ENCODE data around the gene PTPRF. TPM values are rescaled to one million over a fixed set of nuclear protein-coding genes. Genes with fewer than 3 reads are reported as not detected.
"Not testable (repeated sequence)": the region's sequence is repeated elsewhere in the genome, so short reads cannot be mapped to it uniquely, and the experiment has no call there.

The PTPRF gene
- total and polyA plus RNA-seq, 2 donors = 26.0 to 40.6 TPM

DNA sequence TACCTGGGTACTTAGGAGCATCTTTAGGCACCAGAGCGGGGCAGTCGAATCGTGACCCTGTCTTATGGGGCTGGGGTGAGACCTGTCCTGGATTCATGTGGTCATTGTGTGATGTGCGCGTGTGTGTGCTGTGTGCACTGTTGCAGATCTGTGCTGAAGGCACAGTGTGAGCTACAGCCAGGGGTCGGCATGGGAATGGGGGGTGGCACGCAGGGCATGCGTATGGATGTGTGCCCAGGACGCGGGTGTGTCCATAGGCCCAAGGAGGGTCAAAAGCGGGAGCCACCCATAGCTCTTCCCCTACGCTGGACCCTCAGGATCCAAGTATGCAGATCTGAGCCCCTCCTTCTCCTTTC lies 14.6 kb downstream of the PTPRF start:
- Histone ChIP-seq H3K4me3 (ENCODE audit: low read length in 2 of 2) (no peak overlapping the region), H3K27ac (ENCODE audit: low read depth in 1 of 2, low read length in 1 of 2) (no peak overlapping the region), H3K27me3 (ENCODE audit: control insufficient read depth in 2 of 2, insufficient read depth in 1 of 2, low read length in 1 of 2) (peaks cover 0 to 5% of the 10 kb centered on the region in 2 donors), H3K36me3 (ENCODE audit: control insufficient read depth in 2 of 2, insufficient read depth in 2 of 2, low read length in 1 of 2) (no peaks in the 10 kb centered on the region), H3K4me1 (ENCODE audit: control insufficient read depth in 2 of 2, insufficient read depth in 2 of 2, low read length in 2 of 2) (peaks cover 2 to 29% of the 10 kb centered on the region in 2 donors), H3K9me3 (ENCODE audit: control insufficient read depth in 2 of 2, insufficient read depth in 1 of 2, low read length in 1 of 2) (no peaks in the 10 kb centered on the region)
- no peak for DNase-seq (ENCODE audit: low read depth in 6 of 9, low spot score in 9 of 9)
- WGBS = 94% methylated on average over 12 of the region's 12 CpGs

DNA sequence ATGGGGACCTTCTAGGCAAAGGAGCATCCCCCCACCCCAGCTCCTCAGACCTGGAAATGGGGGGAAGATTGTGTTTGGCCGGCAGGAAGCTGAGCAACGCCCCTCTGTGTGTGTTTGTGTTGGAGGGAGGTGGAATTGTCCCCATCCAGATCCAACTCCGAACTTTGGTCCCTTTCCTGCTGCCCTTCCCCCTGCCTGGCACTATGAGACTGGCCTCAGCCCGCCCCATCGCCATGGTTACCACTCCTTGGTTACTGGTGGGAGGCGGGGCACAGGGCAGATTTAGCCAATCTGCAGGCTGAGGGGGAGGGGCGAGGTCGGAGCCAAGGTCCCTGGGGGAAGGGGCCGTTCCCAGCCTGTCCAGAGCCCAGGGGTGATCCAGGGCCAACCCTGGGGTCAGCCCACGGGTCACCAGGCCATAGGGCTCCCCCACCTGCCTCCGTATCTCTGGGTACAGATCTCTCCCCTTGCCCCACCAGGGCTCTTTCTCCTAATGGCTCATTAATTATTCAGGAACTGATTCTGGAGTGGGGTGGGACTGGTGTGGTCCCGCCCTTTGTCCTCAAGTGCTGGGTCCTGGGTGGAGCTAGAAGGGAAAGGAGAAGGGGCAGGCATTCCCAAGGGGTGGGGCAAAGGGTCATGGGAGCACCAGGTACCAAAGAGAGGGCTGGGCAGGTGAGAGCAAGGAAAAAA lies 15.2 kb downstream of the PTPRF start:
- Histone ChIP-seq H3K4me1 (ENCODE audit: control insufficient read depth in 2 of 2, insufficient read depth in 2 of 2, low read length in 2 of 2) (peaks cover 3 to 33% of the 10 kb centered on the region in 2 donors), H3K9me3 (ENCODE audit: control insufficient read depth in 2 of 2, insufficient read depth in 1 of 2, low read length in 1 of 2) (no peaks in the 10 kb centered on the region), H3K4me3 (ENCODE audit: low read length in 2 of 2) (no peak overlapping the region), H3K27me3 (ENCODE audit: control insufficient read depth in 2 of 2, insufficient read depth in 1 of 2, low read length in 1 of 2) (peaks cover 0 to 6% of the 10 kb centered on the region in 2 donors), H3K36me3 (ENCODE audit: control insufficient read depth in 2 of 2, insufficient read depth in 2 of 2, low read length in 1 of 2) (no peaks in the 10 kb centered on the region), H3K27ac (ENCODE audit: low read depth in 1 of 2, low read length in 1 of 2) (peak overlapping the region; percentile 58 to 67)
- 63% methylated on average over 12 of the region's 12 CpGs for WGBS
- DNase-seq (ENCODE audit: low read depth in 6 of 9, low spot score in 9 of 9) = no peak

DNA sequence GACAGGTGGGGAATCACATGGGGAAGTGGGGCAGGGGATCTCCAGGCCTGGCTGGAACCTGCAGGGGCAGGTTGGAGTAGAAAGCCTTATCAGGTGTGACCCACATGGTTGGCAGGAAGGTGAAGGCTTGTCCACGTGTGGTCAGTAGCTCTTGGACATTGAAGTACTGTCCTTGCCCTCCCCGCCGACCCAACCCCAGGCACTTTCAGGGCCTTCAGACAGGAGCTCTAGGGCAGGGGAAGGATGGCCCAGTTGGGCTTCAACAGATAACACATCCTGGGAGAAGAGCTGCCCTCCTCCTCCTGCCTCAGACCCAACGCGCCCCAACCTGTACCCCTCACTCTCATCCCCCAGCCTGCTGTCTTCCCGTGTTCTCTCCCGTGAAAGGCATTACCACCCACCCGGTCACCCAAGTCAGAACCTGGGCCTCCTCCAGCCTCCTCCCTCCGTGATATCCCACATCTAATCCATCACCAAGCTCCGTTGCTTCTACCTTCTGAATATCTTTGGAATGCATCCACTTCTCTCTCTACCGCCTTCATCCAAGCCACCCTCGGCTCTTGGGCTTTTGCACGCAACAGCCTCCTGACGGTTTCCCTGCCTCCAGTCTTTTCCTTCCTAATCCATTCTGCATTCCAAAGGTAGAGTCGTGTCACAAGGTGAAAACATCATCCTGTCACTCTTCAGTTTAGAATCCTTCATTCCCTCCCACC lies 15.9 kb downstream of the PTPRF start:
- DNase-seq (ENCODE audit: low read depth in 6 of 9, low spot score in 9 of 9) = no peak
- Histone ChIP-seq H3K4me1 (ENCODE audit: control insufficient read depth in 2 of 2, insufficient read depth in 2 of 2, low read length in 2 of 2) (peaks cover 3 to 36% of the 10 kb centered on the region in 2 donors), H3K27me3 (ENCODE audit: control insufficient read depth in 2 of 2, insufficient read depth in 1 of 2, low read length in 1 of 2) (peaks cover 0 to 11% of the 10 kb centered on the region in 2 donors), H3K9me3 (ENCODE audit: control insufficient read depth in 2 of 2, insufficient read depth in 1 of 2, low read length in 1 of 2) (no peaks in the 10 kb centered on the region), H3K27ac (ENCODE audit: low read depth in 1 of 2, low read length in 1 of 2) (peak overlapping the region in 1 of 2 donors; percentile 58), H3K4me3 (ENCODE audit: low read length in 2 of 2) (no peak overlapping the region), H3K36me3 (ENCODE audit: control insufficient read depth in 2 of 2, insufficient read depth in 2 of 2, low read length in 1 of 2) (no peaks in the 10 kb centered on the region)
- 93% methylated on average over 15 of the region's 15 CpGs for WGBS

DNA sequence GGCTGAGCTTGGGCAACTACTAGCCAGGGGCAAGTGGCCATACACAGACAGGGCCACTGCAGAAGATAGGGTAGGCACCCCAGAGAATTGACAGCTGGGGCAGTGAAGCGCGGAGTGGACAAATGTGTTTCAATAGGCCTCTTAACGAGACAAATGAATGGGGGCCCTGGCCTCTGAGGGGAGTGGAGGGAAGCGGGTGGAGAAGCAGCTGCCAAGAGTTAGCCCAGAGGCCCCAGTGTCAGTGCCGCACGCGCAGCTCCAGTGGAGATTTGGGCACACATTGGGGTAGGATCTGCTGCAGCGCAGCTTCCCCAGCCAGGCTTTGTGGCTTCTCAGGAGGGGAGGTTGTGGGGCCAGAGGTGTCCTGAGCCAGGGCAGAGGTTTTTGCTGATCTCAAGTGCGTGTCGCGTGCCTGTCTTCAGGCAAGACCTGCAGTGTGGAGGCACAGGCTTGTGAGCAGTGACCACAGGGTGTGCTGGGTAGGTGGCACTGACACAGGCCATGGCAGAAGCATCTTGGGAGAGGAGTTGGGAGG lies 16.9 kb downstream of the PTPRF start:
- H3K9me3 ChIP-seq (ENCODE audit: control insufficient read depth in 2 of 2, insufficient read depth in 1 of 2, low read length in 1 of 2) = no peaks in the 10 kb centered on the region
- H3K4me3 ChIP-seq (ENCODE audit: low read length in 2 of 2) = no peak overlapping the region
- peak overlapping the region; percentile 63 to 64 for H3K27ac ChIP-seq (ENCODE audit: low read depth in 1 of 2, low read length in 1 of 2)
- no peaks in the 10 kb centered on the region for H3K36me3 ChIP-seq (ENCODE audit: control insufficient read depth in 2 of 2, insufficient read depth in 2 of 2, low read length in 1 of 2)
- WGBS = 87% methylated on average over 11 of the region's 11 CpGs
- peaks cover 0 to 11% of the 10 kb centered on the region in 2 donors for H3K27me3 ChIP-seq (ENCODE audit: control insufficient read depth in 2 of 2, insufficient read depth in 1 of 2, low read length in 1 of 2)
- DNase-seq (ENCODE audit: low read depth in 6 of 9, low spot score in 9 of 9) = no peak
- H3K4me1 ChIP-seq (ENCODE audit: control insufficient read depth in 2 of 2, insufficient read depth in 2 of 2, low read length in 2 of 2) = peaks cover 3 to 38% of the 10 kb centered on the region in 2 donors

DNA sequence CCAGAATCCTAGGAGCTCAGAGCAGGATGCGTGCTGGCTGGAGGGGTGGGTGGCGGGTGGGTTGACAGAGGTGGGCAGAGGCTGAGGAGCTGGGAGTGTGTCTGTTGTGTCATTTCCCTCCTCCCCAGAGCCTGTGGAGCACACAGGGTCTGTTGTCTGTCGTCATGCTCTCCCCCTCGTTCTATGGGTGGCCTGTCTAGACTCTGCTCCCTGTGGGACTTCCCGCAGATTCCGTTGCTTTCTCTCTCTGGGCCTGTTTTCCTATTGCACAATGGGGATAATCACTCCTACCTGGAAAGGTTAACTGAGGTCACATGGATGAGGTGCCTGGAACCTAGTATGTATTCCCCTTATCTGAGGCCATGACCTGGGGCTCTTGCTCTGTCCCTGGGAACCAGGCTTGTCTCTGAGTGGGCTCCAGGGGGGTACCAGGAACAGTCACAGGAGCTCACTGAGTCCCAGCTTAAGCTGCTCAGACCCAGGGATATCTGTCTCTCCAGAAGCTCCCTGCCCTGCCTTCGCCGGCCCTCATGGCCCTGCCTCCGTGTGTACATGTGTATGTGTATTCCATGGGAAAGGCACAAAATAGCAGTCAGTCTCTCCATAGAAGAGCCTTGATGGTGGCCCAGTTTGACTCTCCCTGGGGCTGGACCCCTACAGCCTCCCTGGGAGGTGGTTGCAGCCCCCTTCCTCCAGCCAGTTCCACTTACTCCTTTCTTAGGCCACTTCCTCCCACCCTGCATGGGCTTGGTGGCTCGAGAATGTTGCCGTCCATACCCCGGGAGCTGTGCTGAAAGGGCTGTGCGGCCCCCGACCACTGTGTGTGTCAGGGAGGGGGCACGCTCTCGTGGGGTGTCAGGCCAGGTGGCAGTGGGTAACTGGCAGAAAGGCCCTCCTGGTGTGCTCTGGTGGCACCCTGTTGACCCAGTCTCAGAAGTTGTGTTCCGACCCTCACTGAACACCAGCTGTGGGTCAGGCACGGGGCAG lies 17.9 kb downstream of the PTPRF start:
- DNase-seq (ENCODE audit: low read depth in 6 of 9, low spot score in 9 of 9) = no peak
- Histone ChIP-seq H3K4me1 (ENCODE audit: control insufficient read depth in 2 of 2, insufficient read depth in 2 of 2, low read length in 2 of 2) (peaks cover 3 to 38% of the 10 kb centered on the region in 2 donors), H3K27me3 (ENCODE audit: control insufficient read depth in 2 of 2, insufficient read depth in 1 of 2, low read length in 1 of 2) (peaks cover 0 to 11% of the 10 kb centered on the region in 2 donors), H3K27ac (ENCODE audit: low read depth in 1 of 2, low read length in 1 of 2) (peak overlapping the region; percentile 44 to 69), H3K4me3 (ENCODE audit: low read length in 2 of 2) (no peak overlapping the region), H3K9me3 (ENCODE audit: control insufficient read depth in 2 of 2, insufficient read depth in 1 of 2, low read length in 1 of 2) (no peaks in the 10 kb centered on the region), H3K36me3 (ENCODE audit: control insufficient read depth in 2 of 2, insufficient read depth in 2 of 2, low read length in 1 of 2) (no peaks in the 10 kb centered on the region)
- 90% methylated on average over 18 of the region's 18 CpGs for WGBS

DNA sequence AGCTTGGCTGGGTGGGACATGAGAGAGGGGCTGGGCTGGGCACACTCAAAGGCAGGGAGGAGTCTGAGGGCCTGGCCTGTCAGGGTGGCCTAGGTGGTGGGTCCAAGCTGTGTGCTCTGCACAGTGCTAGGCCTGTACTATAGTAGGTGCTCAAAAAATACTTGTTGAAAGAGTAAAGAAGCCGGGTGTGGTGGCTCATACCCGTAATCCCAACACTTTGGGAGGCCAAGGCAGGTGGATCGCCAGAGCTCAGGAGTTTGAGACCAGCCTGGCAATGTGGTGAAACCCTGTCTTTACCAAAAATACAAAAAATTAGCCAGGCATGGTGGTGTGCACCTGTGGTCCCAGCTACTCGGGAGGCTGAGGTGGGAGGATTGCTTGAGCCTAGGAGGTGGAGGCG lies 18.7 kb downstream of the PTPRF start:
- H3K9me3 ChIP-seq (ENCODE audit: control insufficient read depth in 2 of 2, insufficient read depth in 1 of 2, low read length in 1 of 2); DNase-seq (ENCODE audit: low read depth in 6 of 9, low spot score in 9 of 9); H3K36me3 ChIP-seq (ENCODE audit: control insufficient read depth in 2 of 2, insufficient read depth in 2 of 2, low read length in 1 of 2); H3K4me3 ChIP-seq (ENCODE audit: low read length in 2 of 2): not testable (repeated sequence)
- peak overlapping the region; percentile 6 to 69 for H3K27ac ChIP-seq (ENCODE audit: low read depth in 1 of 2, low read length in 1 of 2)
- WGBS = over 99% methylated on average over 5 of the region's 5 CpGs
- H3K4me1 ChIP-seq (ENCODE audit: control insufficient read depth in 2 of 2, insufficient read depth in 2 of 2, low read length in 2 of 2) = peaks cover 3 to 38% of the 10 kb centered on the region in 2 donors
- peaks cover 0 to 11% of the 10 kb centered on the region in 2 donors for H3K27me3 ChIP-seq (ENCODE audit: control insufficient read depth in 2 of 2, insufficient read depth in 1 of 2, low read length in 1 of 2)

DNA sequence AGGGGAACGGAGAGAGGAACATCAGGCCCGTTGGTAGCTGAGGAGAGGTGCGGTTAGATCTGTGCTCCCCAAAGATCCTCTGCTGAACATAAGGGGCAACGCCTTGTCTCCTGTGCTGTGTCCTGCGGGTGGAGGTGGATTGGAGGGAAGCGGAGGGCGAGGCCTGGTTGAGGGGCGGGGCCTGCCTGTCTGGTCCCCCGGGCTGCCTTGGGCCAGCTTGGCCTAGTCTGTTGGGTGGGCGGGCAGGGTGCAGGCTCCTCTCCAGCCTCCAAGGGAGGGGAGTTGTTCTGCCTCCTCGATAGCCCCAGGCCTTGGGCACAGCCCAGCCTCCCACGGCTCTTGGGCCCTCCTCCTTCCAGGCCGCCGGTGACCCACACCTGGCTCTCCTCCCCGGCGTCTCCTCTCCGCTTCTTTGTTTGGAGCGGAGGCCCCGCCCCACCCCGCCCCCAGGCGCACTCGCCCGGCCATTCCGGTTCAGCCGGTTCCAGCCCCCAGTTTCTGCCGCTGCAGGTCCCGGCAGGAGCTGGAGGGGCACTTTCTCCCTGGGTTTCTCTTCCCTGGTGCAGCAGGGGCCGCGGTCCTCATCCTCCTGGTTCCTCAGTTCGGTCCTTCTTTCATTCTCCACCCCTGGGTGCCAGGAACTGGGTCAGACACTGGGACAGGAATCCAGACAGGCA lies 19.4 kb downstream of the PTPRF start:
- peaks cover 0 to 11% of the 10 kb centered on the region in 2 donors for H3K27me3 ChIP-seq (ENCODE audit: control insufficient read depth in 2 of 2, insufficient read depth in 1 of 2, low read length in 1 of 2)
- peaks cover 3 to 38% of the 10 kb centered on the region in 2 donors for H3K4me1 ChIP-seq (ENCODE audit: control insufficient read depth in 2 of 2, insufficient read depth in 2 of 2, low read length in 2 of 2)
- H3K4me3 ChIP-seq (ENCODE audit: low read length in 2 of 2) = peak overlapping the region; percentile 21 to 36
- H3K36me3 ChIP-seq (ENCODE audit: control insufficient read depth in 2 of 2, insufficient read depth in 2 of 2, low read length in 1 of 2) = no peaks in the 10 kb centered on the region
- 17% methylated on average over 30 of the region's 30 CpGs for WGBS
- DNase-seq (ENCODE audit: low read depth in 6 of 9, low spot score in 9 of 9) = peak in 2 of 9 donors; percentile 39 to 51
- peak overlapping the region; percentile 66 to 67 for H3K27ac ChIP-seq (ENCODE audit: low read depth in 1 of 2, low read length in 1 of 2)
- no peaks in the 10 kb centered on the region for H3K9me3 ChIP-seq (ENCODE audit: control insufficient read depth in 2 of 2, insufficient read depth in 1 of 2, low read length in 1 of 2)

DNA sequence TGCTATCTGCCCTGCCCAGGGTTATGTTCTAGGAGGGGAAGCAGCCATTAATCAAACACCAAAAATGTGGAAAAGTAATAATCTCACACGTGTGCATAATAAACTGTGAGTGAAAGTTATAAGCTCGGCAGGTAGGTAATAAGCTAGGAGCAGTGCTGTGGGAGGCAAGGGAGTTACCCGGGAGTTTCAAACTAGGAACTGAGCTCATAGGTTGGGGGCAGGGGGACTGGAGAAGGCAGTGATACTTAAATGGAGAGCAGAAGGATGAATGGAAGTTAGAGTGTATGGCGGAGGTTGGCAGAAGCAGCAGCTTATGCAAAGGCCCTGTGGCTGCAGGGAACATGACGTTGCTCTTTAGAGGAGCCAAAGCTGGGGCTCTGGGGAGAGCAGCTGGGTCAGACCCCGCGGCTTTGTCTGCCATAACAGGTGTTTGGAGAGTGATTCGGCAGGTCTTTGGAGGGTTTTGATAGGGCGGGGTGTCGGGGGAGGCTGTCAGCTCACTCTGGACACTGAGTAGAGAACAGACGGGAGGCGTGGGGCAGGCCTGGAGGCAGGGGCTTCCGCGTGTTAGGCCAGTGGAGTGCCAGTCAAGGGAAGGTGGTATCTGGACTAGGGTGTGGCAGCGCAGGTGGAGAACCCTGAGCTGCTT lies 20.0 kb downstream of the PTPRF start:
- Histone ChIP-seq H3K27me3 (ENCODE audit: control insufficient read depth in 2 of 2, insufficient read depth in 1 of 2, low read length in 1 of 2) (peaks cover 0 to 9% of the 10 kb centered on the region in 2 donors), H3K27ac (ENCODE audit: low read depth in 1 of 2, low read length in 1 of 2) (peak overlapping the region; percentile 66 to 67), H3K4me3 (ENCODE audit: low read length in 2 of 2) (peak overlapping the region; percentile 21 to 36), H3K36me3 (ENCODE audit: control insufficient read depth in 2 of 2, insufficient read depth in 2 of 2, low read length in 1 of 2) (no peaks in the 10 kb centered on the region), H3K9me3 (ENCODE audit: control insufficient read depth in 2 of 2, insufficient read depth in 1 of 2, low read length in 1 of 2) (no peaks in the 10 kb centered on the region), H3K4me1 (ENCODE audit: control insufficient read depth in 2 of 2, insufficient read depth in 2 of 2, low read length in 2 of 2) (peaks cover 3 to 36% of the 10 kb centered on the region in 2 donors)
- WGBS = 87% methylated on average over 15 of the region's 15 CpGs
- DNase-seq (ENCODE audit: low read depth in 6 of 9, low spot score in 9 of 9) = no peak
